GM21360 (cell line): ENCODE measurements around the gene PTPN22.

Source experiments
- ATAC-seq: cut with Tn5 transposase; IDR thresholded peaks from one replicate; pipeline ENCODE4 v1.9.1; 2021; ENCODE audit warnings: mild to moderate bottlenecking, moderate library complexity; ENCODE audit not compliant: unreplicated experiment

PTPN22 gene

GRCh38 chr1:113887402-113888175 is 16.1 kb upstream of the PTPN22 start, which contains the start of gene BCL2L15:
BCL2L15 (minus strand) TSS chr1:113887581; CDS start chr1:113887375, 206 bp downstream.
- no peak for ATAC-seq

GRCh38 chr1:113886417-113887401 is 15.2 kb upstream of the PTPN22 start:
- no peak for ATAC-seq

- ATAC-seq, result no peak
Measured at GRCh38 chr1:113881661-113882060, 10.1 kb upstream of the PTPN22 start.

- ATAC-seq, result no peak
Measured at GRCh38 chr1:113879739-113880038, 8.2 kb upstream of the PTPN22 start.

GRCh38 chr1:113876176-113876575 is 4.7 kb upstream of the PTPN22 start:
- no peak for ATAC-seq

- ATAC-seq, result no peak
Measured at GRCh38 chr1:113875714-113876113, 4.2 kb upstream of the PTPN22 start.

- no peak for ATAC-seq
Measured at GRCh38 chr1:113874012-113874879, 2.7 kb upstream of the PTPN22 start.

- peak; percentile 12 for ATAC-seq
Measured at GRCh38 chr1:113872219-113872935, 865 bp upstream of the PTPN22 start.

GRCh38 chr1:113870778-113871177 is 734 bp downstream of the PTPN22 start:
- no peak for ATAC-seq

- no peak for ATAC-seq
Measured at GRCh38 chr1:113868387-113869083, 3.0 kb downstream of the PTPN22 start.

- ATAC-seq, result no peak
Measured at GRCh38 chr1:113861641-113862040, 9.9 kb downstream of the PTPN22 start.

GRCh38 chr1:113860891-113861290 is 10.6 kb downstream of the PTPN22 start:
- ATAC-seq, result no peak

GRCh38 chr1:113859478-113860175 is 11.9 kb downstream of the PTPN22 start:
- peak; percentile 82 for ATAC-seq

- ATAC-seq, result no peak
Measured at GRCh38 chr1:113858982-113859381, 12.5 kb downstream of the PTPN22 start.

- no peak for ATAC-seq
Measured at GRCh38 chr1:113858418-113858817, 13.1 kb downstream of the PTPN22 start.

- no peak for ATAC-seq
Measured at GRCh38 chr1:113857776-113858175, 13.7 kb downstream of the PTPN22 start.

GRCh38 chr1:113856401-113856790 is 15.1 kb downstream of the PTPN22 start:
- ATAC-seq, result no peak

- ATAC-seq, result no peak
Measured at GRCh38 chr1:113855630-113856400, 15.7 kb downstream of the PTPN22 start.
